Measurements from ENCODE around the gene TIGD6. TPM values are rescaled to one million over a fixed set of nuclear protein-coding genes. Genes with fewer than 3 reads are reported as not detected.

Gene TIGD6
- total and polyA plus RNA-seq, 12 donors, result 5.4 to 10.5 (median 8.0) TPM

DNA sequence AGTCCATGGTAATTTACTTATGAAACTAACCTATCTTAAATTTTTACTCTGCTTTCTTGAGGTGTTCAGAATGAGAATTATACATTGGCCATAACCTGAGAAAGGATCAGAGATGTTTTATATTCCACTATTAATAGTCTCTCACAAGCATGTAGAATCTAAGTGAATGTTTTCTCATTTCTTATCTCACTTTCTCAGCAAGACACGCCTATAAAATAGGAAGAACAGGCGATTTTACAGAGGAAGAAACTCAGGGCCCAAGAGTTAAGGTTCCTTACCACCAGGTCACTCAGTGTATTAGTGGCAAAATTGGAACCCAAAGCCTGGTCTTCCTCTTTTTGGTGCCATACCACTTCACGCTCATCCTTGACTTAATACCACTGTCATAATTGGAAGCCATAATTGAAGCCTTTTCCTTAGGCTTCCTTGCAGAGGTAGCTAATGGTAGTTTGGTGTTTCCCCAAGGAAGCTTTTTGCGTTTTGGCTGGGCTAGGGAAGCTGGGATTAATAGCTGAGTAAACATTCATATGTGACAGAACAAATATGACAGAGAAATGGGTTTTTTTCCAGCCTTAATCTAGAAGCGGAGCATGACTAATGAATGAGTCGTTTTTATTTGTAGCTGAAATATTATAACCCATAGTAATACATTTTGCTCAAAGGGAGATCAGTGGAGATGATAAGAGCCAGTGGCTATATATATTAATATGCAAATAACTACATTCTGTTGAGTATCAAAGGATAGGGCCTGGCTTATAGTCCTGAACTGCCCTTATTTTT, 17.0 kb upstream of the TIGD6 start:
- 66 to 76% (median 72%) methylated on average over 6 of the region's 6 CpGs for WGBS, 4 donors
- DNase-seq, result no peak
- H3K36me3 ChIP-seq (replicated peaks in 1 of 2), result peaks cover 0 to 77% of the 10 kb centered on the region in 2 donors
- peak overlapping the region in 3 of 5 donors; percentile 11 to 67 (median 19) for H3K27ac ChIP-seq
- H3K4me1 ChIP-seq (replicated peaks in 1 of 2), result peaks cover 9 to 37% of the 10 kb centered on the region in 2 donors
- no peaks in the 10 kb centered on the region for H3K9me3 ChIP-seq (replicated peaks in 1 of 3)
- no peak overlapping the region for H3K4me3 ChIP-seq
- no peak for TF ChIP-seq POLR2A (IDR thresholded peaks at IDR 0.05)
- TF ChIP-seq, protein P1, sequence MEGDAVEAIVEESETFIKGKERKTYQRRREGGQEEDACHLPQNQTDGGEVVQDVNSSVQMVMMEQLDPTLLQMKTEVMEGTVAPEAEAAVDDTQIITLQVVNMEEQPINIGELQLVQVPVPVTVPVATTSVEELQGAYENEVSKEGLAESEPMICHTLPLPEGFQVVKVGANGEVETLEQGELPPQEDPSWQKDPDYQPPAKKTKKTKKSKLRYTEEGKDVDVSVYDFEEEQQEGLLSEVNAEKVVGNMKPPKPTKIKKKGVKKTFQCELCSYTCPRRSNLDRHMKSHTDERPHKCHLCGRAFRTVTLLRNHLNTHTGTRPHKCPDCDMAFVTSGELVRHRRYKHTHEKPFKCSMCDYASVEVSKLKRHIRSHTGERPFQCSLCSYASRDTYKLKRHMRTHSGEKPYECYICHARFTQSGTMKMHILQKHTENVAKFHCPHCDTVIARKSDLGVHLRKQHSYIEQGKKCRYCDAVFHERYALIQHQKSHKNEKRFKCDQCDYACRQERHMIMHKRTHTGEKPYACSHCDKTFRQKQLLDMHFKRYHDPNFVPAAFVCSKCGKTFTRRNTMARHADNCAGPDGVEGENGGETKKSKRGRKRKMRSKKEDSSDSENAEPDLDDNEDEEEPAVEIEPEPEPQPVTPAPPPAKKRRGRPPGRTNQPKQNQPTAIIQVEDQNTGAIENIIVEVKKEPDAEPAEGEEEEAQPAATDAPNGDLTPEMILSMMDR (IDR thresholded peaks at IDR 0.05), result no peak
- intact Hi-C loops (cut with DNase I), result no loop called here
- H3K27me3 ChIP-seq, result no peaks in the 10 kb centered on the region

DNA sequence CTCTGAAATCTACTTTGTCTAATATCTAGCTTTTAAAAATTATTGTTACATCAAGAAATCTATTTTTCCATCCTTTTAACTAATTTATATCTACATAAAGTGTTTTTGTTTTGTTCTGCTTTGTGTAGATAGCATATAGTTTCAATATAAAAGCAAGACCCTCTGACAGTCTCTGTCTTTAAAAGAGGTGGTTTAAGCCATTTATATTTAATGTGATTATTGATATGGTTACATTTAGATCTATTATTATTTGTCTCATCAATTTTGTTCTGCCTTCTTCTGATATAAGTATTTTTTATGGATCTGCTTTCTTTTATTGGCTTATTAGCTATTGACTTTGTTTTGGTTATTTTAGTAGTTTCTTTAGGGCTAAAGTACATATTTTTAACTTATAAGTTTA, 16.1 kb upstream of the TIGD6 start:
- intact Hi-C loops (cut with DNase I), result no loop called here
- peak overlapping the region in 2 of 5 donors; percentile 19 to 67 for H3K27ac ChIP-seq

DNA sequence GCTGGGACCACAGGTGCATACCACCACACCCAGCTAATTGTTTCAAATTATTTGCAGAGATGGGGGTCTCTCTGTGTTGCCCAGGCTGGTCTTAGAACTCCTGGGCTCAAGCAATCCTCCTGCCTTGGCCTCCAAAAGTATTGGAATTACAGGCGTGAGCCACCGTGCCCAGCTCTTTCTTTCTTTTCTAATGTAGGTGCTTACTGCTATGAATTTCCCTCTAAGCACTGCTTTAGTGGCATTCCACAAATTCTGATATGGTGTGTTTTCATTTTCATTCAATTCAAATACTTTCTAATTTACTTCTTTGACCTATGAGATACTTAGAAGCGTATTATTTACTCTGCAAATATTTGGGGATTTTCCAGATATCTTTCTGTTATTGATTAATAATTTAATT, 15.0 kb upstream of the TIGD6 start:
- TF ChIP-seq, protein P1 (IDR thresholded peaks at IDR 0.05), result no peak
- TF ChIP-seq POLR2A (IDR thresholded peaks at IDR 0.05), result no peak
- H3K36me3 ChIP-seq (replicated peaks in 1 of 2), result peaks cover 0 to 82% of the 10 kb centered on the region in 2 donors
- no peak overlapping the region for H3K4me3 ChIP-seq
- no peaks in the 10 kb centered on the region for H3K9me3 ChIP-seq (replicated peaks in 1 of 3)
- WGBS, 4 donors, result 93 to 99% (median 97%) methylated on average over 3 of the region's 3 CpGs
- no peaks in the 10 kb centered on the region for H3K27me3 ChIP-seq
- H3K4me1 ChIP-seq (replicated peaks in 1 of 2), result peaks cover 0 to 21% of the 10 kb centered on the region in 2 donors
- intact Hi-C loops (cut with DNase I), result no loop called here
- no peak for DNase-seq
- no peak overlapping the region for H3K27ac ChIP-seq

More for the DNA sequence above, 16.1 kb upstream of the TIGD6 start:
- Histone ChIP-seq H3K4me1 (replicated peaks in 1 of 2) (peaks cover 5 to 30% of the 10 kb centered on the region in 2 donors), H3K36me3 (replicated peaks in 1 of 2) (peaks cover 0 to 81% of the 10 kb centered on the region in 2 donors), H3K4me3 (no peak overlapping the region), H3K27me3 (no peaks in the 10 kb centered on the region), H3K9me3 (replicated peaks in 1 of 3) (no peaks in the 10 kb centered on the region)
- TF ChIP-seq, protein P1 (IDR thresholded peaks at IDR 0.05), result no peak
- TF ChIP-seq POLR2A (IDR thresholded peaks at IDR 0.05), result no peak
- DNase-seq, result no peak

DNA sequence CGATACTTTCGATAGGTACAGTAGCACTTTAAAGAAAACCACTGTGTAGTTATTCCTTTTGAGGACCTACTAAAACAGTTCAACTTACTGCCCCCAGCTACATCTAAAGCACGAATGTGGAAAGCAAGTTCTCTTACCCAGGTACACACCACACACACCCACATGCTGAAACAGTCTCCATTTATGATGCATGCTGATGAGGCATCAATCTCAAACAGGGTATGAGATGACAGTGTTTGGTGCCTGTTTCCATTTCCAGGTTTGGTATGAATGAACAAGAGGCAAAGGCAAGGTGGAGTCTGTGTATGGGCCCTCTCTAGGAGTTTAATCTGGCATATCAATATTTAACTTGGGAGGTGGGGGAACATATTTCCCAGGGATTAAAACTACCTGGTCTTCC, 14.0 kb upstream of the TIGD6 start:
- H3K27ac ChIP-seq, result no peak overlapping the region
- TF ChIP-seq, protein P1 (IDR thresholded peaks at IDR 0.05), result no peak
- TF ChIP-seq POLR2A (IDR thresholded peaks at IDR 0.05), result no peak
- DNase-seq, result no peak
- no peaks in the 10 kb centered on the region for H3K27me3 ChIP-seq
- intact Hi-C loops (cut with DNase I), result no loop called here
- 93 to 99% (median 96%) methylated on average over 3 of the region's 3 CpGs for WGBS, 4 donors
- H3K4me3 ChIP-seq, result no peak overlapping the region
- H3K9me3 ChIP-seq (replicated peaks in 1 of 3), result no peaks in the 10 kb centered on the region
- H3K4me1 ChIP-seq (replicated peaks in 1 of 2), result peaks cover 0 to 25% of the 10 kb centered on the region in 2 donors
- peaks cover 0 to 82% of the 10 kb centered on the region in 2 donors for H3K36me3 ChIP-seq (replicated peaks in 1 of 2)
